Aorta (tissue), 5 donors: ENCODE measurements around the gene UGT2B15. TPM values are rescaled to one million over a fixed set of nuclear protein-coding genes. Genes with fewer than 3 reads are reported as not detected.
"Not testable (repeated sequence)": the region's sequence is repeated elsewhere in the genome, so short reads cannot be mapped to it uniquely, and the experiment has no call there.

ENCODE experiments used
- ATAC-seq: fragments of 200-7000 bp; cut with Tn5 transposase; one replicate; pipeline ENCODE4 v1.9.1; 2022; ENCODE audit warnings: moderate library complexity; ENCODE audit not compliant: low FRiP score
- DNase-seq, 2 donors: peaks; one replicate each; pipeline ENCODE4 v3.0.0-alpha.2; 2020
- H3K27ac ChIP-seq, 2 donors: one replicate each; pipeline ENCODE4 v1.5.1; 2013; ENCODE audit warnings: low read length in 2 of 2, mild to moderate bottlenecking in 2 of 2, moderate library complexity in 2 of 2, control low read depth in 1 of 2, inconsistent platforms in 1 of 2, low read depth in 1 of 2
- H3K27me3 ChIP-seq, 2 donors: one replicate each; pipeline ENCODE4 v1.6.1; 2013; ENCODE audit warnings: control low read depth in 1 of 2, low read length in 1 of 2, mild to moderate bottlenecking in 1 of 2, moderate library complexity in 1 of 2; ENCODE audit not compliant: insufficient read depth in 2 of 2, control insufficient read depth in 1 of 2
- H3K36me3 ChIP-seq, 2 donors: one replicate each; pipeline ENCODE4 v1.6.1; 2013; ENCODE audit warnings: control low read depth in 1 of 2, low read length in 1 of 2, mild to moderate bottlenecking in 1 of 2; ENCODE audit not compliant: insufficient read depth in 2 of 2, control insufficient read depth in 1 of 2
- H3K4me1 ChIP-seq, 2 donors: one replicate each; pipeline ENCODE4 v1.6.1; 2013; ENCODE audit warnings: low read length in 2 of 2, control low read depth in 1 of 2, mild to moderate bottlenecking in 1 of 2, moderate library complexity in 1 of 2; ENCODE audit not compliant: insufficient read depth in 2 of 2, control insufficient read depth in 1 of 2
- H3K4me3 ChIP-seq, 2 donors: one replicate each; pipeline ENCODE4 v1.5.1; 2013; ENCODE audit warnings: low read length in 2 of 2, control low read depth in 1 of 2, mild to moderate bottlenecking in 1 of 2
- H3K9me3 ChIP-seq: one replicate; pipeline ENCODE4 v1.6.1; 2013; ENCODE audit warnings: mild to moderate bottlenecking, low read length; ENCODE audit not compliant: control insufficient read depth
- WGBS, 2 donors: extraction: QIAGEN DNeasy Blood & Tissue Kit; methylation state at CpG; one replicate each; pipeline ENCODE4 v1.1.7; 2013; 5-methylcytosine and 5-hydroxymethylcytosine counted together
- intact Hi-C, 2 donors: fragments of 100-400 bp; cut with DNase I; formaldehyde crosslinking; loops; one replicate each; pipeline versions ENCODE4 v1.14.2 to v1.15.0; 2022
- polyA plus RNA-seq, 2 donors: library from polyadenylated mRNA; stranded (reverse); fragments of 200-250 nt; gene quantifications; one replicate each; pipeline ENCODE4 v1.2.3, GENCODE V29; 2013
- total RNA-seq, 2 donors: library from RNA; stranded (reverse); fragmentation: NEBNext Ultra II Directional; extraction: Animal tissue kit (Norgen Biotek cat#: 25700); gene quantifications; one replicate each; pipeline ENCODE4 v1.2.1, GENCODE V29; 2021
- donor health status: healthy with polysubstance abuse.
- donor health status: Bipolar disorder and iron deficiency.
- donor health status: DM: no; HTN: no; CAD: no.
- donor health status: DM: no; HTN: no; CAD: no.
- donor health status: DM: yes; HTN: yes; CAD: no.

The UGT2B15 gene
- total and polyA plus RNA-seq, 4 donors: 0.75 TPM; not detected in 3

DNA sequence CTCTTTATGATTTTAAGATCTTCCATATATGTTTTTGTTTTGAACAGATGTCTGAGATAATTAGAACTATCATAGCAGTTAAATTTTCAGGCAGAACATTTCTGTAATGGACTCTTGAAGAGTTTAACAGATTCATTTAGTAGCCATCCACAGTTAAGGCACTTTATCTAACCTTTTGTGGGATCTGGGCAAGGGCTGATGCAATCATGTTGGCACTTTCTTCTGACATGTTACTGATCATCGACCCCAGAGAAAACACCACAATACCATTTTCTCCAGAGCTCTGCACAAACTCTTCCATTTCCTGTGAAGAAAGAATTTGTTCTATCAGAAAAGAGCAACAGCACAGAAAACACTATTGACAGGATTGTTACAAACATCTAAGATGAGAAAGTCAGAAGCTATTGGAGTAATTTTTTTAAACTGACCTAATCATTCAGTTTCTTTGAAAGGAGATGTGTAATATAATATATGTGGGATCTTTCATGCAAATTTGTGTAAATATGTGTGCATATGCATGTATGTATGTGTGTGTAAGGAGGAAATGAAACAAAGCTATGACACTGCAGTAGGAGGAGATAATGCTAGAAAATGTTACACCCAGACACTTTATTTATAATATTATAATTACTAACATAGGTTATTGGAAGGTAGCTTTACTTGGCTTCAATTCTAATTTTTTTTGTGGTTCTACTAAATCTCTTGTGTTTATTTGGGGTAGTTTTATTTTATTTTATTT lies 7.4 kb downstream of the UGT2B15 start:
- H3K27ac ChIP-seq, H3K4me1 ChIP-seq, H3K9me3 ChIP-seq, DNase-seq, H3K36me3 ChIP-seq, H3K27me3 ChIP-seq, intact Hi-C loops, H3K4me3 ChIP-seq, ATAC-seq: not testable (repeated sequence)
- WGBS, 2 donors: no CpG with 5 or more reads among the region's 1 CpG

DNA sequence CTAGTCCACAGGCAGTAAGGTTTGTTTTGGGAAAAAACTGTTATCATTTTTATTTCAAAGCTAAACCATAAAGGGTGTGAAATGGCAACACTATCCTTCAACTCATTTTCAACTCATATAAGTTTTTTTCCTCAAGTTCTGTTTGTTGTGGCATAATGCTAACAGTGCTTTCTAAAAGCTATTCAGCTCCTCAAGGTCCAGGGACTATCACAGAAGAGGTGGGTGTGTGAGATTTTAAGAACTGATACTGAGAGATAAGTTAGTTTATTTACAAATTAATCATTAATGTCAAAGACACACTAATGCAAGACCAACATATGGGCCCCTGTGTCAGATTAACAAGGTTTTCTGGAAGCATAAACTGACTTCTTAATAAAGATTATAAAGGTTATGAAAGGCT lies 11.8 kb downstream of the UGT2B15 start:
- ATAC-seq (no peak), DNase-seq (no peak)
- no peaks in the 10 kb centered on the region for H3K27me3 ChIP-seq
- H3K4me1 ChIP-seq: no peaks in the 10 kb centered on the region
- no peak overlapping the region for H3K4me3 ChIP-seq
- intact Hi-C loops: no loop called here
- no peaks in the 10 kb centered on the region for H3K36me3 ChIP-seq
- no peaks in the 10 kb centered on the region for H3K9me3 ChIP-seq
- no peak overlapping the region for H3K27ac ChIP-seq

DNA sequence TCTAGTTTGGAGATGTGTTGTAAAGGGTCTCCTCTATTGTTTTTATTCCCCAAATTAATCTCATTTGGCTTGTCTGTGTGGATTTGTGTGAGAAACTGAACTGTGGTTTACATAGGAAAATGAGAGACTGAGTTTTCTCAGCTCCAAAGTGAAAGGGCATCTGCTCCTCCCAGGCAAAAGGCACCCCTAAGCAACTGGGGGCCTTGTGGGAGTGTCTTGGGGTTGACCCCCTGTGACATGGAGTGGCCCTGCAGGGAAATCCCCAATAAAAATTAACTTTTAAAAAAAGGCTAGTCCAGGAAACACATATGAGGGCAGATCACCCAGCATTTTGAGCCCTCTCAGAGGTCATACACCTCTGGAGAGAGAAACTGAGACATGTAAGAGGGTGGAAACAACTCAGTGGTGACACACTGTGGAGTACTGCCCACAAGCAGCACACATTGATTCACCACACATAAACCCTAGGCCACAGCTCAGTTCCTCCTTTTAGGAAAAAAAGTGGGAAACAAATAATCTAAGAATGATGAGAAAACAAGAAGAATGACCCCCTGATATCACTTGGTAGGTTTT lies 13.3 kb downstream of the UGT2B15 start:
- H3K36me3 ChIP-seq, H3K9me3 ChIP-seq, ATAC-seq, DNase-seq, H3K4me3 ChIP-seq, intact Hi-C loops, H3K27me3 ChIP-seq, H3K4me1 ChIP-seq, H3K27ac ChIP-seq: not testable (repeated sequence)

DNA sequence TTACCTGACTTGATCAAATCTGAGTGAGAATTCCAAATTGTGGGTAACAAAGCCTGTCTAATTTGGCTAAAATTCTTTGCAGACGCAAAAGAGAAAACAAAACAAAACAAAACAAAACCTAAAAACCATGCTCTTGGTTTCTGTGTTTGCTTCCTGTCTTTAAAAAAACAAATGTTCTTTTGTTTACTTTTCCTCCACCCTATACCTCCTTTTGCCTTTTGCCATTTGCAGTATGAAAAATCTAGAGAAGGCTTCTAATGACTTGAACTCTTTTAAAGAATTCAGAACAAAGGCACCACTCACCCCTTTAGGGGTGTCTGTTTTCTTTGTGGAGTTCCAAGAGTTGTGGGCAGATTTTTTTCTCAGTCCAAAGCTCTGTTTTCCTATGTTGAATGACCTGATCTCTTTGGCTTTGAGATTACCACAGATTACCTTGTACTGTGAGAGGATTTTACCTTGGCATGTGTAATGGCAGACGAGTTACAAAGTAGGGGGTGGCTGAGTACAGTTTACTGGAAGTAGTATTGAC lies 13.9 kb downstream of the UGT2B15 start:
- H3K27me3 ChIP-seq, H3K4me3 ChIP-seq, DNase-seq, H3K36me3 ChIP-seq, H3K4me1 ChIP-seq, H3K27ac ChIP-seq, ATAC-seq, intact Hi-C loops, H3K9me3 ChIP-seq: not testable (repeated sequence)
- WGBS, 2 donors: 69 to 72% methylated on average over 2 of the region's 2 CpGs

DNA sequence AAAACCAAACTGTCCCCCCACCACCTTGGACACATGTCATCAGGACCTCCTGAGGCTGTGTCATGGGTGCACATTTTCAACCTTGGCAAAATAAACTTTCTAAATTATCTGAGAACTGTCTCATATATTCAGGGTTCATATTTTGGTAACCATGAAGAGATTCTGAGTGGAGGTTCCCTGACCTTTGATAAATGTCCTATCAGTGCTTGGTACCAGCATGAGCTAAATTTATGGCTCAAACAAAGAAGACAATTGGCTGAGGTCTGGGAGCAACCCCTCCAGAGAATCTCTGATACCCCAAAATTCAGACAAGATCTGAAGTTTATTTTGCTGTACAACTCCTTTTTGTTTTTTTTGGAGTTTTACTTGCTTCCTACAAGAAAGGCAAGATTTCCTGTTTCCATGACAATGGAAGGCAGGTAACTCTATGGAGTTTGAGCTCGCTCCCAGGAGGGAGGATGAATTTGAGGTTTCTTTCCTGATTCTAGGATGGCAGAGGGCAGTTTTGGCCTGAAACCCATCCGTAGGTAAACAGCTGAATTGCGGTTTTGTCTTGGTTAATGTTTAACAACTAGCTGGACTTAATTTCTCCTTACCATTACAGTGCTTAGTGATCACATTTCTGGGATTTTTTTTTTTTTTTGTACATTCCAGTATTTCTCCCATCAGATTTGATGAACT lies 14.5 kb downstream of the UGT2B15 start:
- Histone ChIP-seq H3K4me1 (no peaks in the 10 kb centered on the region), H3K9me3 (no peaks in the 10 kb centered on the region), H3K27ac (no peak overlapping the region), H3K36me3 (no peaks in the 10 kb centered on the region), H3K27me3 (no peaks in the 10 kb centered on the region), H3K4me3 (no peak overlapping the region)
- no peak for ATAC-seq
- 47 to 83% methylated on average over 3 of the region's 3 CpGs for WGBS, 2 donors
- DNase-seq: no peak
- intact Hi-C loops: no loop called here

DNA sequence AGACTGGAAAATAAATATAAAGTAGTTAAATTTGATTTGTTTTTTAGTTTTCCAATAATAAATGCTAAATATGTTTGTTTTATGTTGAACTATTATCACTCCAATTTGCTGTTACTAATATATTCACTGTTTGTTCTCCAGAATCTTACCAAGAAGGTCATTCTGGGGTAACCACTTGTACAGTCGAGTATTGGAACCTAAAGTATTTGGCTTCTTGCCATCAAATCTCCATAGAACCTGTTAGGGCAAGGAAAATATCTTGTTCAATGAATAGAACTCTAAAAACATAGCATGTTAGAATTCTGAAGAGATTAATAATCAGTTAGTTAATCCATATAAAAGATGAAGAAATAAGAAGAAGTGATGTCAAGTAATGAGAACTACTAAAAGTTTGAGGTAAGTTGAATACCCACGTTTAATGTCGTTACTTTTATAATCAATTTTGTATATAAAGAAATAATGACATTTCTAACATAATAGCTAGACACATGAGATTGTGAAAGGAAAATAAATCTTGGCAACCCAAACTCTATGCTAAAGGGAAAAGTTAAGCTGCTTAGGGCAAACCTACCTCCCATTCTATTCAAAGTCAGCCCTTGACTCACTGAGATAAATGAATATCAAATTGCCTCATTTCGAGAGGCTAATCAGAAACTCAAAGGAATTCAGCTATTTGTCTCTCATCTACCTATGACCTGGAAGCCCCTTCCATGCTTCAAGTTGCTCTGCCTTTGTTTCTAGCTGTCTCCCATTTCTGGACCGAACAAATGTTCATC lies 15.3 kb downstream of the UGT2B15 start:
- Histone ChIP-seq H3K4me3 (no peak overlapping the region), H3K9me3 (no peaks in the 10 kb centered on the region), H3K36me3 (no peaks in the 10 kb centered on the region), H3K27me3 (no peaks in the 10 kb centered on the region), H3K4me1 (no peaks in the 10 kb centered on the region), H3K27ac (no peak overlapping the region)
- intact Hi-C loops: no loop called here
- no peak for DNase-seq
- WGBS, 2 donors: 66 to 68% methylated on average over 5 of the region's 5 CpGs
- no peak for ATAC-seq

DNA sequence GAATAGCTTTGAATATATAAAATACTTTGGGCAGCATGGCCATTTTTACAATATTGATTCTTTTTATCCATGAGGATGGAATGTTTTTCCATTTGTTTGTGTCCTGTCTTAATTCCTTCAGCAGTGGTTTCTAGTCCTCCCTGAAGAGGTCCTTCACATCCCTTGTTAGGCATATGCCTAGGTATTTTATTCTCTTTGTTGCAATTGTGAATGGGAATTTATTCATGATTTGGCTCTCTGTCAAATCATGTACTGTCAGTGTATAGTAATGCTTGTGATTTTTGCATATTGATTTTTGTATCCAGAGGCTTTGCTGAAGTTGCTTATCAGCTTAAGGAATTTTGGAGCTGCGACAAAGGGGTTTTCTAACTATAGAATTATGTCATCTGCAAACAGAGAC lies 18.5 kb downstream of the UGT2B15 start:
- Histone ChIP-seq H3K9me3 (no peaks in the 10 kb centered on the region), H3K27me3 (no peaks in the 10 kb centered on the region), H3K4me3 (no peak overlapping the region), H3K36me3 (no peaks in the 10 kb centered on the region), H3K4me1 (no peaks in the 10 kb centered on the region), H3K27ac (no peak overlapping the region)
- DNase-seq: no peak
- intact Hi-C loops: no loop called here
- WGBS, 2 donors: 27 to 33% methylated on average over 1 of the region's 1 CpG
- no peak for ATAC-seq

DNA sequence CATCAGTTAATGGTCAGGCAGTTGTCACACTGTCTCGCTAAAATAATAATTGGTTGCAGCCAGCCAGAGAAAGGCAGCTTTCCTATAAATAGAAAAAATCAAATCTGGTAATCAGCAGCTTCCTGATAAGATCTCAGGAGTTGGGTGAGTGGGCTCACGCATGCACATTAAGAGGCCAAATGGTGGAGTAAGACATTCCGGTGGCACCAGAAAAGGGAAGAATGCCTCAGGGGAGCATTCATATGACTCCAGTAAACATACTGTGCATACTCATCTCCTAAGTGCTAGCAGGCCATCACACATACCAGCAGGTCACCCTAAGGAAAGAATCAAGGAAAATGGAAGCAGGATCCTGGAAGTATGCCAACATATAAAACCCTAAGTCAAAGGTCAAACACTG lies 40.1 kb downstream of the UGT2B15 start:
- ATAC-seq (no peak), DNase-seq (no peak)
- no peaks in the 10 kb centered on the region for H3K9me3 ChIP-seq
- no peak overlapping the region for H3K27ac ChIP-seq
- H3K4me3 ChIP-seq: no peak overlapping the region
- 48 to 50% methylated on average over 3 of the region's 3 CpGs for WGBS, 2 donors
- intact Hi-C loops: loop anchor here in 1 of 2 donors (5.0 kb wide), 1 partner anchor 128 kb away; no protein-coding TSS in a partner anchor
- no peaks in the 10 kb centered on the region for H3K36me3 ChIP-seq
- H3K4me1 ChIP-seq: no peaks in the 10 kb centered on the region
- no peaks in the 10 kb centered on the region for H3K27me3 ChIP-seq
